WI38 (cell line): ENCODE results near the gene APBA1.

Experiments
- H3K4me3 ChIP-seq: 2 replicates; pipeline ENCODE4 v1.5.1; 2011; ENCODE audit warnings: low read depth, mild to moderate bottlenecking, control low read depth, low read length
- CTCF ChIP-seq: IDR thresholded peaks from 2 replicates; pipeline ENCODE4 v1.5.1; 2012; ENCODE audit warnings: low read depth, mild to moderate bottlenecking, control low read depth, low read length

APBA1 gene

DNA sequence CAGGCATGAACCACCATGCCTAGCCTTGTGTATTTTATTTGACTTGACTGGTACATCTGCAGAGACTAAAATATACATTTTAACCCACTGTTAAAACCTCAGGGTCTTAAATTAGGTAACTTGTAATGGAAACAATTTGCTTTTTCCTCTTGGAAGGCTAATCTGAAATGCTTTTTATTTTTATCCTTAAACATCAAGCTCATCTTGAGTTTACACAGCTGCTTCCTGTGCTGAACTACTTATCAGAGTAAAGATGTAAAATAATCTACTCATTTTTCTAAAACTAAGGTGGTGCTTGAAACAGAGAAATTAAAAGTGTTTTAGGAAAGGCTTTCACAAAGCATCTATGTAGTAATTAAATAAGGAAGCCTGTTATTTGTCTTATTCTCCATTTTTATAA, 203.0 kb downstream of the APBA1 start:
- no peak for TF ChIP-seq CTCF
- H3K4me3 ChIP-seq: no peak overlapping the region

DNA sequence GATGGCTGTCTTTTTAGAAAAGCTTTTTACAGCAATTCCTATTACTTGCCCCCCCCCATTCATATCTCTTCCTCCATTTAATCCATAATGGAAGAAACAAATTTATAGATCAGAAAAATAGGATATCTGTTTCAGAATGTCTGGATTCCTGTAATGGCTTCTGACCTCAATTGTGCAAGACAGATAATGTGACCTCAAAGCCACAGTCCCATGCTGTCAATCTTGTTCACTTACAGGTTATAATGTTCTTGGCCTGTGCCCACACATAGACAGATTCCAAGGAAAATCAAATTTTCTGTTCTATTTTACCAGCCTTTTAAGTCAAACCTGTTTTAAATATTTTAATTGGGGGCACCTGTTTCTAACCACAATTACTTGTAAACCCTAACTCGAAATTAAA, 203.8 kb downstream of the APBA1 start:
- no peak overlapping the region for H3K4me3 ChIP-seq
- TF ChIP-seq CTCF: no peak

GRCh38 chr9:69466151-69466550, 206.0 kb downstream of the APBA1 start:
- no peak for TF ChIP-seq CTCF
- no peak overlapping the region for H3K4me3 ChIP-seq

- H3K4me3 ChIP-seq: no peak overlapping the region
- TF ChIP-seq CTCF: no peak
These were observed 206.7 kb downstream of the APBA1 start for GRCh38 chr9:69465473-69465872.

DNA sequence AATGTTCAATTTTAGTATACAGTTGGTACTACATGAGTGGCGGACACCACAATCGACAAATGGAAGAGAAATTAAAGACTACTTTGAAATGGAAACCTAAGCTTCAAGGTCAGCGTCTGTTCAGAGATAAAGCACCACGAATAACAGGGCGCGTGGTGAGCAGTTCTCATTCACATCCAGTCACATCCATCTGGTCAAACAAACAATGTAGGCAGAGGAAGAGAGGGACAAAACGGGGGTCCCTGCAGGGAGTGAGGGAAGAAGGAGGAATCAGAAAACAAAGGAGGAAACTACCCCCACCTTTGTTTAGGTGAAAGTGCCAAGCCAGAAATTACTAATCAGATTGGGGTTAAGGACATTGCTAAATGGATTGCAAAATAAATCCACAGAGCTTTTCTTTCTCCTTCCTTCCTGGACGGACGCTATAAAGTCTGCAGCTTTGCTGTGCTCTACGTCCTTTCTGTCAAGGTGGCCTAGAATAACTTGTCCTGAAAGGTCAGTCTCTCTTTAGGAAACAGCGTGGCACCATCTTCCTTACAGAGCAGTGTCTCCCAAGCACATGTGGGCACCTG, 208.6 kb downstream of the APBA1 start:
- no peak for TF ChIP-seq CTCF
- no peak overlapping the region for H3K4me3 ChIP-seq

GRCh38 chr9:69462394-69462793, 209.8 kb downstream of the APBA1 start:
- no peak overlapping the region for H3K4me3 ChIP-seq
- no peak for TF ChIP-seq CTCF

- no peak overlapping the region for H3K4me3 ChIP-seq
- no peak for TF ChIP-seq CTCF
These were observed 210.9 kb downstream of the APBA1 start for GRCh38 chr9:69461103-69461887.
